ENCODE measurements around the gene LCA5. TPM values are rescaled to one million over a fixed set of nuclear protein-coding genes. Genes with fewer than 3 reads are reported as not detected.
"Not testable (repeated sequence)": the region's sequence is repeated elsewhere in the genome, so short reads cannot be mapped to it uniquely, and the experiment has no call there.

The LCA5 gene
- 7.1 TPM for total RNA-seq
- long read RNA-seq, partial matches to known transcripts, result 2 of 5 reads
- long read RNA-seq, other reads (novel, unspliced or antisense), result 3 of 5 reads

- Histone ChIP-seq H3K9me3 (no peaks in the 10 kb centered on the region), H3K4me1 (peaks cover 9% of the 10 kb centered on the region), H3K36me3 (no peaks in the 10 kb centered on the region), H3K4me3 (peak within 1 kb of the TSS; percentile 75), H3K27ac (peak within 1 kb of the TSS; percentile 88), H3K27me3 (ENCODE audit: low read depth) (no peaks in the 10 kb centered on the region)
- DNase-seq (peak; percentile 90), ATAC-seq (peak; percentile 99)
- no peak for TF ChIP-seq CTCF (IDR thresholded peaks at IDR 0.05)
- intact Hi-C loops (cut with DNase I), result no loop called here
Observed at GRCh38 chr6:79536954-79537747, at the start of gene LCA5. TSS of gene LCA5 (minus strand) at chr6:79537430. CDS start at chr6:79518894, 18,536 bp downstream.

GRCh38 chr6:79586548-79586947 is 49.3 kb upstream of the LCA5 start:
- ATAC-seq (no peak), DNase-seq (no peak)
- Histone ChIP-seq H3K27ac (no peak overlapping the region), H3K36me3 (no peaks in the 10 kb centered on the region), H3K9me3 (no peaks in the 10 kb centered on the region), H3K27me3 (ENCODE audit: low read depth) (no peaks in the 10 kb centered on the region), H3K4me3 (no peak overlapping the region), H3K4me1 (no peaks in the 10 kb centered on the region)
- intact Hi-C loops (cut with DNase I), result no loop called here
- peak; percentile 39 for TF ChIP-seq CTCF (IDR thresholded peaks at IDR 0.05)

GRCh38 chr6:79584332-79584731 is 47.1 kb upstream of the LCA5 start:
- intact Hi-C loops (cut with DNase I), result no loop called here
- ATAC-seq (no peak), DNase-seq (no peak)
- no peaks in the 10 kb centered on the region for H3K4me1 ChIP-seq
- H3K27me3 ChIP-seq (ENCODE audit: low read depth), result no peaks in the 10 kb centered on the region
- H3K27ac ChIP-seq, result no peak overlapping the region
- TF ChIP-seq CTCF (IDR thresholded peaks at IDR 0.05), result no peak
- no peaks in the 10 kb centered on the region for H3K36me3 ChIP-seq
- no peaks in the 10 kb centered on the region for H3K9me3 ChIP-seq
- no peak overlapping the region for H3K4me3 ChIP-seq

GRCh38 chr6:79577926-79578325 is 40.7 kb upstream of the LCA5 start:
- H3K4me1 ChIP-seq; DNase-seq; H3K36me3 ChIP-seq; H3K9me3 ChIP-seq; H3K4me3 ChIP-seq; H3K27ac ChIP-seq; intact Hi-C loops (cut with DNase I); ATAC-seq; H3K27me3 ChIP-seq (ENCODE audit: low read depth): not testable (repeated sequence)

- peaks cover 14% of the 10 kb centered on the region for H3K4me1 ChIP-seq
- no peaks in the 10 kb centered on the region for H3K9me3 ChIP-seq
- no peak overlapping the region for H3K4me3 ChIP-seq
- DNase-seq (no peak), ATAC-seq (no peak)
- no peaks in the 10 kb centered on the region for H3K27me3 ChIP-seq (ENCODE audit: low read depth)
- H3K36me3 ChIP-seq, result no peaks in the 10 kb centered on the region
- intact Hi-C loops (cut with DNase I), result no loop called here
- H3K27ac ChIP-seq, result no peak overlapping the region
- TF ChIP-seq CTCF (IDR thresholded peaks at IDR 0.05), result no peak
Observed at GRCh38 chr6:79574630-79575225, 37.5 kb upstream of the LCA5 start.

- ATAC-seq (no peak), DNase-seq (no peak)
- TF ChIP-seq CTCF (IDR thresholded peaks at IDR 0.05), result no peak
- H3K9me3 ChIP-seq, result no peaks in the 10 kb centered on the region
- no peak overlapping the region for H3K4me3 ChIP-seq
- intact Hi-C loops (cut with DNase I), result no loop called here
- H3K27ac ChIP-seq, result no peak overlapping the region
- H3K4me1 ChIP-seq, result peaks cover 14% of the 10 kb centered on the region
- no peaks in the 10 kb centered on the region for H3K36me3 ChIP-seq
- no peaks in the 10 kb centered on the region for H3K27me3 ChIP-seq (ENCODE audit: low read depth)
Observed at GRCh38 chr6:79574174-79574573, 36.9 kb upstream of the LCA5 start.
